OCI-M2 (cell line): Measurements from ENCODE around the gene CLEC20A.
A peak's percentile ranks its signal among the peaks of the same experiment; 100 is the strongest.

ENCODE experiments used
- DNase-seq: peaks from one replicate; lab custom pipeline; 2025; ENCODE audit not compliant: unreplicated experiment; lab: John Stamatoyannopoulos, UW

CLEC20A gene

GRCh38 chr1:178496410-178497135 is at the start of gene CLEC20A:
Gene CLEC20A (minus strand): TSS chr1:178496964. CDS start chr1:178496939, 25 bp downstream.
- DNase-seq, result no peak

DNA sequence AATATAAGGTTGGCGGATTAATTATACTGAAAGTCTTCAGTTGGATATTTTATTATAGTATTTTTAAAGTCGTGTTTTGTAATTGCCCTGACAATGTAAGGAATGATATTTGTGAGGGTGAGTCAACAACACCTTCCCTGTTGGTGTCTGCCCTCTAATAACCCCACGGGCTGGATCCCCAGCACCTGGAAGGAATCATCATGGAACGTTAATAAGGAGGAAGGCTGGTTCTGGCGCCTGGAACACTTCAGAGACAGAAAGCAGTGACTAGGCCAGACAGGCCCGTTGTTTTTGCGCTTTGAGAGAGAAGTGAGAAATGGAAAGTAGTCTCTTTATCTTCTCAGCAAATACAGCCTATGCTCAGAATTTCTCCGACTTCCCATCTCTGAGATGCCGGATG is 47.8 kb upstream of the CLEC20A start:
- no peak for DNase-seq

GRCh38 chr1:178543290-178543607 is 46.5 kb upstream of the CLEC20A start:
- no peak for DNase-seq

GRCh38 chr1:178542554-178543289 is 46.0 kb upstream of the CLEC20A start:
- DNase-seq, result peak; percentile 62

DNA sequence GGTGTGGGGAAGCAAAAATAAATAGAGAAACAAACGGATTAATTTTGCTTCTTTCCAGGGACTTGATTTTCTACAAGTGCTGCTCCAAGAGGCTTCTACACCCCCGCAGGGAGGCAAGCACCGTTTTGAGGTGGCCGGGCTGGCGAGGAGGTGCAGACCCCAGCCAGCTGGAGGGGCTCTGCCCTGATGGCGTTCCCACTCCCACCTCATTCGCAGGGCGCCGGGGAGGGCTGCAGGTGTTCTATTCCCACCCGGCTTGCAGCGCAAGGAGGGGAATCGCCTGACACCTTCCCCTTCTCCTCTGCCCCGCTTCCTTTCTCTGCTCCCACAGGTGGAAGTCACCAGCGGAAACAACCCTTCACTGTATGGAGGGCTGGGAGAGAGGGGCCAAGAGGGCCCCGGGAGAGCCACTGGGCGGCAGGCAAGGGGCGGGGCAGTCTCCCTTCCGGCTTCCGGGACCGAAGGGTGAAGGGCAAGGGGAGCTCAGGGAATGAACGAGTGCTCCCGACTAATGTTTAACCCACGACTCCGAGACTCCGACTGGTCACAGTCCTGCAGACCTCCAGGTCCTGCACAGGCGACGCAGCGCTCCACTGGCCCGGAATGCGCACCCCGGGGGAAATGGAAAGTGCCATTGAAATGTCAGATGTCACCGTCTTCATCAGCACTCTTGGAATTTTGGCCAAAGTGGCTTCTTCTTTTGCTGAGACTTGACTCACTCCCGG is 45.2 kb upstream of the CLEC20A start:
- no peak for DNase-seq

GRCh38 chr1:178541379-178541778 is 44.6 kb upstream of the CLEC20A start:
- DNase-seq, result no peak

DNA sequence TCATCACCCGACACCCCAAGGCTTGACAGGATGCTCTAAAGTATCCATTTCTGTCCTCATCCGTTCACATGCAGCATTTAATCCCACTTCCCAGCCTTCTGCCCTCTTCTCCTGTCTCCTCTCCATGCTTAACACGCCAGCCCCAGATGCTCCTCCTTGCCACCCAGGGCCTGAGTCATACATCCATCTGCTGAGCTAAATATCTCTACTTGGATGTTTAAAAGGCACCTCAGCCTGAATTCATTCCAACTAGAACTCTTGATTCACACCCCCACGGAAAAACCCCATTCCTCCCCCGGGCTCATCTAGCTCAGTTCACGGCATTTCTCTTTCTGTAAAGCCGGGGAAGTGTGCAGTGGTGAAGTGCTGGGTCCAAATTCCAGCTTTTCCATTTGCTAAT is 43.9 kb upstream of the CLEC20A start:
- no peak for DNase-seq

GRCh38 chr1:178540204-178540603 is 43.4 kb upstream of the CLEC20A start:
- DNase-seq, result no peak

- no peak for DNase-seq
Observed at GRCh38 chr1:178539291-178539690, 42.5 kb upstream of the CLEC20A start.

GRCh38 chr1:178538192-178538916 is 41.6 kb upstream of the CLEC20A start:
- DNase-seq, result no peak

DNA sequence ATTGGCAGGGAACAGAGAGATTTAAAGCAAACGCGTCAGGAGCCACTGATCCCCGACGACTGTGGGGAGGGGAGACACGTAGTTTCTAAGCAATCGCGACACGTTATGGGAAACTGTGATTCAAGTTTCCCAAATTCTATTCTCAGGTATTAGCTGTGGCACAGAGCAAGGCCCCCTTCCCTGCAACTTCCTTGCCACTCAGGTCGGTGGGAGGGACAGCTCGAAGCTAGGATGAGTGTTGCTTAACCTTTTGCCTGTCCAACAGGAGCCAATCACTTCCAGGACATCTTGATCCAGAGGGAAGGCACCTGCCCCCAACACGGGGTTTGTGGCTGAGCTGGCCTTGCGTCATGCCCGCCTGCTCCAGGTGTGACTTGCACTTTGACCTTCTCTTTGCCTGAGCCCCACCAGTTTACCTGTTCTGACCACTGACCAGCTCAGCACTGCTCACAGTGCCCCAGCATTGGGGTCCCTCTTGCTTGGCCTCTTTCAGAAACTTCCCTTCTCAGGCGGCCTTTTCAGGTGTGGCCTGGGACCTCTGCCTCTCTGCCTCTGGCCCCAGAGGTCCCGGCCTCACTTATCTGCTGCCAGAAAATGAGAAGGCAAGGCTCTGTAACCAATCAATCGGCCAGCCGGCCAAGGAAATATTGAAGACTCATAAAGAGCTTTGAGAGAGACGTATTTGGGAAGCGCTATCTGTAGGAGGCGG is 40.8 kb upstream of the CLEC20A start:
- DNase-seq, result no peak

GRCh38 chr1:178536844-178537371 is 40.1 kb upstream of the CLEC20A start:
- no peak for DNase-seq

DNA sequence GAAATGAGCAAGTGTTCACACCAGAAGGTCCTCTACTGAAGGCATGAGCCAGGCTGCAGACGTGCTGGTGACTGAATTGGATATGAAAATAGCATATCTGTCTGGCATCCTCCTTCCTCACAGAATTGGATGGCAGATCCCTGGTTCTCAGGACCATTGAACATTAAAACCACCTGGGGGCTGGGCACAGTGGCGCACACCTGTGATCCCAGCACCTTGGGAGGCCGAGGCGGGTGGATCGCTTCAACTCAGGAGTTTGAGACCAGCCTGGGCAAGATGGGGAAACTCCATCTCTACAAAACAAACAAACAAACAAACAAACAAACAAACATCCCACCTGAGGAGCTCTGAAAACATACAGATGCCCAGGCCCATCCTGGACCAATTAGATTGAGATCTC is 39.6 kb upstream of the CLEC20A start:
- DNase-seq, result no peak

DNA sequence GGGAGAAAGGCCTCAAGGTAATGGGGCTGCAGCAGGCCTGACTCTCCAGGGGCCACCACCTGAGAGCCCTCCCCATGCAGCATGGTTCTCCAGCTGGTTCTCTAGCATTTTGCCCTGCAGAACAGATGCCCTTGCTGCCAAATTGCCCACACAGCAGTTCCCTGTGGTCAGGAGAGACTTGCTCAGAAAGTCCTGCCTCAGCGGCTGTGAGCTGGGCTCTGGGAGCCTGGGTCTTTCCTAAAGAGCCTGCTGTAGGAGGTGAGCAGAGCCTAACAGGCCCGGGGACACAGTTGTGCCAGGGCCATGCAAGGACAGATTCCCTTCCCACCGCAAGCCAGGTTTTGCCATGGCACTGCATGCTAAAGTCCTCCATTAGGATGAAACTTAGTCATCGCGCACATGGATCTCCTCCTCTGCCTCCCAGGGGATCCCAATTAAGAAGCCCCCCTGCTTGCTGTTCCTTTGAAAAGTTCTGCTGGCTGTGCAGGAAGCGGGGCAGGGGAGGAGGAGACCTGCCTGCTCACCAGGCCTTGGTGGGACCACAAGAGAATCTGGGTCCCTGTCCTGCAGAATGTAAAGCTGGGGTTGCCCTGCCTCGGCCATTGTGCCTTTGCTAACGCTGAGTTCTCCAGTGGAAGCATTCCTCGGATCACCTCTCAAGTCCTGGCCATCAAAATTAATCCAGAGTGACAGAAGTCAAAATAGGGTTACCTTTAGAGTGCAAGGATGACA is 37.5 kb upstream of the CLEC20A start:
- DNase-seq, result no peak

GRCh38 chr1:178533121-178533946 is 36.6 kb upstream of the CLEC20A start:
- no peak for DNase-seq

DNA sequence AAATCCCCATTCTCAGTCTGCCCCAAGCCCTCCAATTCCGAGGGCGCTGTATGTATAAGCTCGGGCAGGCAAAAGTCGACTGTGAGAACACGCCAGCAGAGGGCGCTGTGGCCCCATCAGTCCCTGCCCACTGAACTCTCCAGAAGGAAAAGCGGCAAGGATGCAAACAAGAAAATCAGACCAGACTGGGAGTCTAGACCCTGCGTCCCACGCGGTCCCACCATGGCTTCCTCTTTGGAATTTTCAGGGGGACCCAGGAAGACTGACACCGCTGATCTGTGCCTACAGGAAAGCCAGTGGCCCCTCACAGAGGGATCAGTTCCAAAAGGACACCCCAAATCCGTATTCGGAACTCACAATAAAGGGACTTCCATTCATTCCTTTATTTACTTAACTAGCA is 35.6 kb upstream of the CLEC20A start:
- DNase-seq, result peak; percentile 14

DNA sequence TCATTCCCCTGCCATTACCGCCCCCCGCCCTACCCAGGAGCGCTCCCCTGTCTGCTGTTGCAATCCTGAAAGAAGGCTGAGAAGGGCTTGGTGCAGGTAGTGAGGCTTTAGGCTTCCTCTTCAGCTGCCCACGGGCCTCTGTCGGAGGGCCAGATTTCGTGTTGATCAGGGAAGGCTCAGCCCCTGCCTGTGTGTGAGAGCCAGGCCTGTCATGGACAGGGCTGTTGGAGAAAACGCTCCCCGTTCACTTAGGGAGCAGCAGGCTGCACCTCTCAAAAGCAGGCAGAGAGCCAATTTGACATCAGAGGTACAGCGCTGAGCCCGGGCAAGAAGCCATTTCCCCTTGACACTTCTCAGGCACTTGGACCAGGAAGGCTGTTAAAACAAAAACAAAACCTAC is 35.1 kb upstream of the CLEC20A start:
- no peak for DNase-seq

DNA sequence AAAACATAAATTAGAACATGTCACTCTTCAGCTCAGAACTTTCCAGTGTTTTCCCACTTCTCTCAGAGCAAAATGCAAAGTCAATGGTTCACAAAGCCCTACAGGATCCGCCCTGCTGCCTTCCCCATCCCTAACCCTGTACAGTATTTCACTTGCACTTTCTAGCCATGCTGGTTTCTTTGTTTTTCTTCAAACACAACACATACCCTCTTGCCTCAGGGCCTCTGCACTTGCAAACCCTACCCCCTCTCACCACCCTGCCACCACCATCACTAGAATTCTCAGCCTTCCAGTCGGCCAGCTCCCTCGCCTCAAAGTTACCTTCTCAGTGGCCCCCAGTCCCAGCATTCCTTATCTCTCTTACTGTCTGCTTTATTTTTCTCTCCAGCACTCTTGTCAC is 33.7 kb upstream of the CLEC20A start:
- no peak for DNase-seq

DNA sequence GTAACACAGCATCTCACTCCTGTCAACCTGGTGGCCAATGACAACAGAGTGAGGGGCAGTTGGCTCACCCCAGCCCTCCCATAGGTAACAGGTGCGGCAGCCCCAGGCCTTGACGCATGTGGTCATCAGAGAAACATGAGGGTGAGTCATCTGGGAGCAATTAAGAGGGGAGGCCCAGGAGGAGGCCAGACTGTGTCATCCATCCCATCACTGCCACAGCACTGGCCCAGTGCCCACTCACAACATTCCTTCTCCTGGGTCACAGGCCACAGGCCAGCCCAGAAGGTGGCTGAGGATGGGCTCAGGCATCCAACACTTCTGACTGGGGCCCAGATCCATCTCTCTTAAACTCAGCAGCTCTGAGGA is 33.3 kb upstream of the CLEC20A start:
- no peak for DNase-seq
